GM18526 (cell line): ENCODE data around the gene IGF2.

Source experiments
- POLR2A ChIP-seq: IDR thresholded peaks from 3 replicates; pipeline ENCODE4 v1.6.1; 2011; ENCODE audit not compliant: insufficient read length; ENCODE audit errors: extremely low read depth

The IGF2 gene

DNA sequence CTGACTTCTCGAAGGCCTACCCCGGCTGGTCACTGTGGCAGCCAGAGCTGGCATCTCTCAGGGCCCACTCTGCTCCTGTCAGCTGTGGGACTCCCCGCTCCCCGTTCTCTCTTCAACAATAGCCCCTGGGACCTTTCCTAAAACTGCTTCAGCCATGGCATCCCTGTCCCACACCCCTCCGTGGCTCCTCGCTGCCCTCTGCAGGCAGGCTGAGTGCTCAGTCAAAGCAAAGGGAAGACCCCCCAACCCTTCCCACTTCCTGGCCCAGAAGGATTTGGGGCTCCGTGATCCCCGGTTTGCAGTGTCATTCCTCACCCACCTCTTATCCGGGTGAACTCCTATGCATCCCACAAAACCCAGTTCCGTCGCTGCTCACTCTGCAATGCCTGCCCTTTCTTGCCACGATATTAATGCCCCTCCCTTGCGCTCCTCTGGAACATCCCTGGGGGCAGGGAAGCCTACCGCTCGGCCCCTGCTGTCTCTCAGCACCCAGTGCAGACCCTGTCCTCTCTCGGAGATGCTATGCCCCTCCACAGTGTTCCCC, 34.0 kb upstream of the IGF2 start:
- TF ChIP-seq POLR2A, result no peak

DNA sequence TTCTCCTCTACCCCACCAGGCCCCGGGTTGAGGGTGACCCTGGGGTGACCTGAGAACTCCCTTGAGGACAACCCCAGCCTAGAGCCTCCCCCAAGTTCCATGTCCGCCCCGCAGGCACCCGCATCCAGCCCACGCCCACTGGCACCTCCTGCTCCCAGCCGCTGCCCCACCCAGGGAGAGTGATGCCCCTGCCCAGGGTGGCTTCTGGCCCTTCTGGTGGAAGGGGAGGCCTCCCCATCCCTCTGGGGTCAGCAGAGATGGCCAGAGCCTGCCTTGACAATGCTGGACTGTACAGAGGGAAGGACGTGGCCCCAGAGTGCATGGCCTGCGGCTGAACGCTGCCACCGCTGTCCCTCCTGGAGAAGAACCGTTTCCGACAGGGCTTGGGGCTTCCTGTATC, 33.5 kb upstream of the IGF2 start:
- TF ChIP-seq POLR2A, result no peak

DNA sequence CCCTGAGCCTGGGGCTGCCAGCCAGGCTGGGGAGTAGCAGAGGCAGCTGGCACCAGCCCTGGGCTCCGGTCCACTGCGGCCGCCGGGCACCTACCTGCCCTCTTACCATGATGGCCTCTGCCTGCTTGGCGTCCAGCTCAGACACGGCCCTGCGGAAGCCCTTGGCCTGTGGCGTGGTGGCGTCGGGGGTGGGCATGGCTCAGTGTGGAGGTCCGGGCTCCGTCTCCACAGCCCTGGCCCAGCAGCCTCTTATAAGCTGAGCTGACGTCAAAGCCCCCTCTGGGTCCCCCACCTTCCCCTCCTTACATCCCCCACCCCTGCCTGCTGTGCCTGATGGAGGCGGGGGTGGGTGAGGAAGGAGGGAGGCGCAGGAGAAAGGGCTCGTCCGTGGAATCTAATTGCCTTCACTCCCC, 32.4 kb upstream of the IGF2 start, which contains the start of gene TH:
TH (minus strand) TSS at position 225 of the 413 bp plus-strand sequence; CDS start at position 196, 29 bp downstream.
- no peak for TF ChIP-seq POLR2A

DNA sequence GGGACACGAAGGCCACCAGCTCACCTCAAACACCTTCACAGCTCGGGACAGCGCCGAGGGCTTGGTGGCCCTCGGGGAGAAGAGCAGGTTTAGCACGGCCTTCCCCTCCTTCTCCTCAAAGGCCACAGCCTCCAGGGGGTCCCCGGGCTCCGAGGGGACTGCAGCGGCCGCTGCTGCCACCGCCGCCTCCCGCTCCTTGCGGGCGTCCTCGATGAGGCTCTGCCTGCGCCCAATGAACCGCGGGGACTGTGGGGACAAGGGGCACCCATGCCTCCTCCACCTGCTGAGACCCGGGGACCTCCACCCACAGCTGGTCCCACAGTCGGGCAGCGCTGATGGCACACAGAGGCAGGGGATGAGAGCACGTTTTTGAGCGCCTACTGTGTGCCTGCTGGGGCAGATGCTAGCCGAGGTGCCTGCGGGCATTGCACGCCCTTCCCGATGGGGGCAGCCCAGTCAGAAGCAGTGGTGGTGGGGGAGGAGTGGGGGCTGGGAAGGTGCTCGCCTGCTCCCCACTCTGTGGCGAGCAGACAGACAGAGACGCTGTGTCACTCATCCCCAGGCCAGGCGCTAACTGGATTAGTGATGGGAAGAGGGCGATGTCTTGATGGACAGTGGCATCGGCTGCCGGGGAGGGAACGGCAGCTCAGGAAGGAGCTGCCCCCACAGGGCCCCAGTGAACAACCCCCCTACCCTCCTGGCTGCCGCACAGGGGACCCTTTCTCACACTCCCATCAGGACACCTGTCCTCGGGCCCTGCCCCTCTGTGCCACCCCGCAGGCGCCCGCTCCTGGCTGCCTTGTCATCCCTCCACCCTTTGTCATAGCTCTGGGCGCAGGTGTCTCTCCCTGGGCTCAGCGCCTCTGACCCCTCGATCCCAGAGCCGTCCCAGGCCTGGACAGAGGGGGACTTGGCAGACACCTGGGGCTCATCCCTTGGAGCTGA, 30.7 kb upstream of the IGF2 start:
- TF ChIP-seq POLR2A, result no peak

DNA sequence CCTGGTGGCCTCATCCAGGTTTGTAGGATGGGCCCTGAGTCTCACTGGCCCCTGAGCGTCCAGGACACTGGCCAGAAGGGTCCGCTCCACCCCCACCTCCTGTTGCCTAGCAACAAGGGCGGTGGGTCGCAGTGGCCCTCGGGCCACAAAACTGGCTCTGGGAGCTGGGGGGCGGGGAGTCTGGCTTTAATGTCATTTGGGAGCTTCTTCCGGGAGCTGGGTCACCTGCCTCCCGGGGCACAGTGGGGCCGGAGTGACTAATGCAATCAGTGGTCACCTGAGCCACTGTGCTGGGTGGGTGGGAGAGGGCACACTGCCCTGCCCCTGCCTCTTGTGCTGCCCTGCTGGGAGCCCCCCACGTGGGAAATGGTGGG, 29.8 kb upstream of the IGF2 start:
- TF ChIP-seq POLR2A, result no peak

DNA sequence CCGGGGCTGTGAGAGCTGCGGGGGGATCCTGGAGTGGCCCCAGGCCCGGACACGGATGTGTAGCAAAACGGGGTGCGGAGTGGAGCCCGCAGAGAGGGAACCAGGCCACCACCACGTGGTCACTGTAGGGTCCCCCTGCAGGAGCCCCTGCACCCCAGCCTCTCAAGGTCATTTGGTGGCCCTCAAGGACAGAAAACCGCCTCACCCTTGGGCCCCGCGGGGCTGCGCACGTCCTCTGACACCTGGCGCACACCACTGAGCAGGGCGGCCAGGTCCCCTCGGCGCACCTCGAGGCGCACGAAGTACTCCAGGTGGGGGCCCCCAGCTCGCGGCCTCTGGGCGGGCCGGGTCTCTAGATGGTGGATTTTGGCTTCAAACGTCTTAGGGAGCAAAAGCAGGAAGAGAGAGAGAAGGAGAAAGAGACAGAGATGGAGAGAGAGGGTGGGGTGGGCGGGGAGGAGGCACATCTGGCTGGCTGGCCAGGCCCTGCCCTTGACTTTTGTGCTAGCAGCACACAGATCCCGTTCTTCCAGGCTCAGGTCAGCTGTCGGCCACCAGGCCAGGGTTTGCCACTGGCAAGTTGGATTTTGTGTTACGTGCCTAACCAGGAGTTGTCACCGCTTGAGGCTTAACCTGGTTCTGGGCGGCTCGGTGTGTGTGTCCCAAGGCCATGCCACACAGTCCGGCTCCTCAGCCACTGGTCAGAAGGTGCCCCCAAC, 29.3 kb upstream of the IGF2 start:
- no peak for TF ChIP-seq POLR2A

DNA sequence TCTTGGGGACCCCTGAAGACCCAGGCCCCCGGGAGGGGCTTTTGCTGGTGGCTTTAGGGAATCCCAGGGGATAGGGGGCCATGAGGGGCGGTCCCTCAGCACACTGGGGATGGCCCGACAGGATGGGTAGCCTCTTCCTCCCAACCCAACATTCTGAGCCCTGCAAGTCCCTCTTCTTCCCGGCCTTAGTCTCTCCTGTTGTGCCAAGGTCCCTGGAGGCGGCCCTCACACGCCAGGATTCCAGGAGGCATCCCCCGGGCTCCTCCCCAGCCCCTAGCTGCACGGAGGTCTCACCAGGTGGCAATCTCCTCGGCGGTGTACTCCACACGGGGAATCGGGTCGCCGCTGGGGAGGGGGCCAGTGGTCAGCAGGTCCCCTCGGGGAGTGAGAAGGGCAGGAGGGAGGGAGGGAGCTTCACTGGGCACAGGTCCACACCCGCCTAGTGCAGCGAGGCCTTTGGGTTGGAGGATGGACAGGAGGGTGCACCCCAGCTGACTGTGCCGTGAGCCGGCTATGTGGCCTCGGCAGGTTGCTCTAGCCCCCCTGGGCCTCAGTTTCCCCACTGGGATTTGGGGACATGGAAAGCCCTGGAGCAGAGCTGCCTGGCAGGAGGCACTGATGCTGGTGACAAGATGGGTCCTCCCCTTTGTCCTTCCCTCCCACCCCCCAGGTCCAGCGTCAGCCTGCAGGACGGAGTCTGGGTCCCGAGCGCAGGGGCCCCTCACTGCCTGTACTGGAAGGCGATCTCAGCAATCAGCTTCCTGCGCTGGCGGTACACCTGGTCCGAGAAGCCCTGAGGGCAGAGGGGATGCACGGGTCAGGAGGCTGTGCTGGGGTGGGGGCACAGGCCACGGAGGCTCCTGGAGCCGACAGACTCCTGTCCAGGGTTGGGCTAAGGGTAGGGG, 28.2 kb upstream of the IGF2 start:
- TF ChIP-seq POLR2A, result no peak

DNA sequence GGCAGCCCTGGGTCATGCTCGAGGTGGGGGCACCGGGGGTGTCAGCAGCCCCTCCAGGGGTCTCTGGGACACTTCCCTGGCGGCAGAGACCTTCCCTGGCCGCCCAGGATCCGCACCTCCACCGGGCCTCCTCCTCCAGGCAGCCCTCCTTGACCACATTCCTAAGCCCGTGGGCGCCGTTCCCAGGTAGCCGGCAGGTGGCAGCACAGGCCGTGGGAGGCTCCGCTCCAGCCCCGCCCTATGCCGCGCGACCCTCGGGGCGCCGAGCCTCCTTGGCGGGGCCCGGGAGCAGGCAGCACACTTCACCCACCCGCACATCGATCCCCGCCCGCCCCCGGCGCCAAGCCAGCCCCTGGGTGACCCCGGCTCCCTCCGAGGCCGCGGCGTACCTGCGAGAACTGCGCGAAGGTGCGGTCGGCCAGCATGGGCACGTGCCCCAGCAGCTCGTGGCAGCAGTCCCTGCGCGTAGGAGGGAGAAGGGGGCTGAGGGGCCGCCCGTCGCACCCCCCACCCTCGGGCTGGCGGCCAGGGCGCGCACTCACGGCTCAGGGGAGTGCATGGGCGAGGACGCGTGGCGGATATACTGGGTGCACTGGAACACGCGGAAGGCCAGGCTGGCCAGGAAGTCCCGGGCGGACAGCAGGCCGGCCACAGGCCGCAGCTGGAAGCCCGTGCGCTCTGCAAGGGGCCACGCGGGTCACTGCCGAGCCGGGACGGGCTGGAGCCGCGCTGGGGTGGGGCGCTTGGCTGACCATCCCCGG, 27.1 kb upstream of the IGF2 start:
- no peak for TF ChIP-seq POLR2A

DNA sequence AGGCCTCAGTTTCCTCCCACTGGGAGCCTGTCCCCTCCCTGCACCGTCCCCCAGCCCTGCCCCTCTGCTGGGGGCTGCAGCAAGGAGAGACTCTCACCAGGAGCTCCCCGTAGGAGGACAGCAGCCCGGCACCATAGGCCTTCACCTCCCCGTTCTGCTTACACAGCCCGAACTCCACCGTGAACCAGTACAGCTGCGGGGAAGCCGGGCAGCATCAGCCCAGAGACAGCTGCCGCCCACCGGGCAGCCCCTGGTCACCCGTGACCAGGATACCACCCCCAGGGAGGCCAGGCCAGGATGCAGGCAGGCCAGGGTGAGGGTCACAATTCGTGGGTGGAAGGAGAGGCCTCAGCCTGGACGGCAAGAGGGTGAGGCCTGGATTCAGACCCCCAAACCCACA, 26.4 kb upstream of the IGF2 start:
- TF ChIP-seq POLR2A, result no peak

DNA sequence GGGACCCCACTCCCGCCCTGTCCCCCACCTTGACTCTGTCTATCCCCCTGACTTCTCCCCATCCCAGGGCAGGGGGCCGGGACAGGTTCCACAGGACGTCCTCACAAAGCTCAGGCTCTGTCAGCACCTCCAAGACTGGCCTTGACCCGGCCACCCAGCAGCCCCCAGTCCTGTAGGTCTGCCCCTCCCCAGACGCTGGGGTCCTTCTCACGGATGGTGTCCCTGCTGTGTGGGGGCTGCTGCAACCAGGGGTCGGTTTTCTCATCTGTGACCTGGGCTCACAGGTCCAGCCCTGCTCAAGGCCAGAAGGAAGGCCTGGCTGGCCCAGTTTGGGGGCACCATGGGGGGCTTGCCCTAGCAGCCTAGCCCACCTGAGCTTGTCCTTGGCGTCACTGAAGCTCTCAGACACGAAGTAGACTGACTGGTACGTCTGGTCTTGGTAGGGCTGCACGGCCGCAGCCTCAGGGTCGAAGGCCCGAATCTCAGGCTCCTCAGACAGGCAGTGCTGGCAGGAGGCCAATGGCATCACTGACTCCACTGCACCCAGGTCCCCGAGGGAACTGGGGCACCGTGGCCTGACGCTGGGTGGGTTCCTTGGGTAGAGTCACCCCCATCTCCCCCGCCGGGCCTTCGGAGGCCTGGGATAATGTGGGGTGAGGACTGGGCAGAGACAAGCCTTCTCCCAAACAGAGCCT, 25.8 kb upstream of the IGF2 start:
- no peak for TF ChIP-seq POLR2A

DNA sequence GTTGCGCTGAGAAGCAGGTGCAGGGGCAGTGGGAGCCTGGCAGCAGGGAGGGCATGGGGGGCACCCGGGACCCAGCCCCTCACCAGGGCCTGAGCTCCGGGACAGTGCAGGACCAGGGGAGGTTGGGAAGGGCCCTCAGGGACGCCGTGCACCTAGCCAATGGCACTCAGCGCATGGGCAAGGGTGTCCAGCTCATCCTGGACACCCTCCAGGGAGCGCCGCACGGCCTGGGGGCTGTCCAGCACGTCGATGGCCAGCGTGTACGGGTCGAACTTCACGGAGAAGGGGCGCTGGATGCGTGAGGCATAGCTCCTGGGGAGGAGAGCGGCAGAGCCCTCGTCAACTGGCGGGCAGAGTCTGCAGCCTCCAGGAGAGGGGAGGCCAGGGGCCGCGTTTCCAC, 24.9 kb upstream of the IGF2 start:
- no peak for TF ChIP-seq POLR2A

DNA sequence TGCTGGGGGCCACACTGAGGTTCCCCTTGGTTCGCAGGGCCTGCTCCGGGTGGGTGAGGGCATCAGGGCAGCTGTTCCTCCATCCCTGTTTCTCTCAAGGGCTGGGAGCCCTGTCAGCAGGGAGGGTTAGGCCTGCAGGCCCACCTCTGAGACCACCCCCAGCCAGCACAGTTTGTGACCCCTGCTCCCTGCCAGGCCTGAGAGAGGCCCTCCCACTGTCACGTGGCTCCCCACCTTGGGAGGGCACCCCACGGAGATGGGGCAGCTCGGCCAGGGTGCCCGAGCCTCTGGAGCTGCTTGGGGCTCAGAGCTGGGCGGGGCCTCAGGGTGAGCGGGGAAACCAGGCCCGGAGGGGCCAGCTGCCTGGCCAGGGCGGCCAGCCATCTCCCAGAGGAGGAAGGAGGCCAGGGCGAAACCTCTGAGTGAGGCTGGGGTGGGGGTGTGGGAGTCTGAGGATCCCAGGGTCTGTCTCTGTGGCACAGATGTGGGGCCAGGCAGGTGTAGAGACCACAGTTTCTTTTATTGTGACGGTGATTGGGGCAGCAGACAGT, 24.3 kb upstream of the IGF2 start:
- no peak for TF ChIP-seq POLR2A

DNA sequence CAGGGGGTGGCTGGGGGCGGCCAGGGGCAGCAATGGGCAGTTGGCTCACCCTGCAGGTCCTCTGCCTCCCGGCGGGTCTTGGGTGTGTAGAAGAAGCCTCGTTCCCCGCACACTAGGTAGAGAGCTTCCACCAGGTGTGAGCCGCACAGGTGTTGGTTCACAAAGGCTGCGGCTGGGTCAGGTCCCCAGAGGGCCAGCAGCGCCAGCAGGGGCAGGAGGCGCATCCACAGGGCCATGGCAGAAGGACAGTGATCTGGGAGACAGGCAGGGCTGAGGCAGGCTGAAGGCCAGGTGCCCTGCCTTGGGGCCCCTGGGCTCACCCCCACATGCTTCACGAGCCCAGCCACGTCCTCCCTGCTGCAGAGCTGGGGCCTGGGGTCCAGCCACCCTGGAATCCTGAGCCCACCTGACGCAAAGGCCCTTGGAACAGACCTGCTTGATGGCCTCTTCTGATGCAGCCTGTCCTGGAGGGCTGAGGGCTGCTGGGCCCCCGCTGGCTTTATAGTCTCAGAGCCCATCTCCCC, 21.6 kb upstream of the IGF2 start, which contains the start of gene INS:
INS (minus strand) TSS at position 474 of the 524 bp plus-strand sequence; CDS start at position 236, 238 bp downstream.
- no peak for TF ChIP-seq POLR2A
